A673 (cell line): ENCODE data around the gene NR4A3.

ENCODE experiments used
- EZH2 ChIP-seq: fragments of 200-600 bp; sonication (generic); IDR thresholded peaks from 2 replicates; pipeline ENCODE4 v1.6.1; 2017; ENCODE audit warnings: borderline replicate concordance, low read depth, mild to moderate bottlenecking, mixed read lengths, antibody characterized with exemption, low read length; ENCODE audit not compliant: poor library complexity, severe bottlenecking
- TF ChIP-seq, protein P1 (sequence below): fragments of 300-800, 200-600 bp; sonication (generic); conservative IDR thresholded peaks from 2 replicates; pipeline ENCODE4 v1.5.1; 2017; ENCODE audit warnings: low read depth, mild to moderate bottlenecking, antibody characterized with exemption, low read length, moderate library complexity, mixed read lengths

DNA sequence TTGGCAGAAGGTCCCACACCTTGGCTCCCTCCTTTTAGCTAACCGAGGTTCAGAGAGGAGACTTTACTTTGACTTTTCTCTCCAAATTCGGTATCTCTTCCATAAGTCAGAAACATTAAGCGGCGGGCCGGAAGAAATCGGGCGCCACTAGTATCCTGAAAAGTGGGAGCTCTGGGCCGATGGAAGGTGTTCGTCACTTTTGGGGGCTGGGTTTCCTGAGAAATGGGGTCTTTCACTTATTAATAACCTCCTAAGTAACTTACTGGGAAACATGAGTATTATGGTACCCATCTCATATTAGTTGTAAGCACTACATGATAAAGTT is 85.5 kb downstream of the NR4A3 start:
- TF ChIP-seq, protein P1, sequence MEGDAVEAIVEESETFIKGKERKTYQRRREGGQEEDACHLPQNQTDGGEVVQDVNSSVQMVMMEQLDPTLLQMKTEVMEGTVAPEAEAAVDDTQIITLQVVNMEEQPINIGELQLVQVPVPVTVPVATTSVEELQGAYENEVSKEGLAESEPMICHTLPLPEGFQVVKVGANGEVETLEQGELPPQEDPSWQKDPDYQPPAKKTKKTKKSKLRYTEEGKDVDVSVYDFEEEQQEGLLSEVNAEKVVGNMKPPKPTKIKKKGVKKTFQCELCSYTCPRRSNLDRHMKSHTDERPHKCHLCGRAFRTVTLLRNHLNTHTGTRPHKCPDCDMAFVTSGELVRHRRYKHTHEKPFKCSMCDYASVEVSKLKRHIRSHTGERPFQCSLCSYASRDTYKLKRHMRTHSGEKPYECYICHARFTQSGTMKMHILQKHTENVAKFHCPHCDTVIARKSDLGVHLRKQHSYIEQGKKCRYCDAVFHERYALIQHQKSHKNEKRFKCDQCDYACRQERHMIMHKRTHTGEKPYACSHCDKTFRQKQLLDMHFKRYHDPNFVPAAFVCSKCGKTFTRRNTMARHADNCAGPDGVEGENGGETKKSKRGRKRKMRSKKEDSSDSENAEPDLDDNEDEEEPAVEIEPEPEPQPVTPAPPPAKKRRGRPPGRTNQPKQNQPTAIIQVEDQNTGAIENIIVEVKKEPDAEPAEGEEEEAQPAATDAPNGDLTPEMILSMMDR = no peak
- no peak for TF ChIP-seq EZH2
